ENCODE measurements around the gene GLIS1. TPM values are rescaled to one million over a fixed set of nuclear protein-coding genes. Genes with fewer than 3 reads are reported as not detected.

GLIS1 gene
- polyA plus RNA-seq, 3 donors: not detected

- no peak for TF ChIP-seq CTCF (IDR thresholded peaks at IDR 0.05)
- no peaks in the 10 kb centered on the region for H3K4me1 ChIP-seq (ENCODE audit: control insufficient read depth in 1 of 2, insufficient read depth in 2 of 2, low read length in 2 of 2)
- peaks cover 5 to 13% (median 9%) of the 10 kb centered on the region in 7 donors for H3K9me3 Mint-ChIP-seq
- no peak overlapping the region for H3K27ac ChIP-seq (ENCODE audit: low read depth in 1 of 2, low read length in 2 of 2)
- H3K36me3 ChIP-seq (replicated peaks in 1 of 2; ENCODE audit: control insufficient read depth in 1 of 2, insufficient read depth in 2 of 2, low read length in 2 of 2): no peaks in the 10 kb centered on the region
- H3K79me2 ChIP-seq (ENCODE audit: insufficient read depth, low read length): no peaks in the 10 kb centered on the region
- peaks cover 0 to 5% of the 10 kb centered on the region in 2 donors for H3K9me3 ChIP-seq (replicated peaks in 1 of 2; ENCODE audit: control insufficient read depth in 1 of 2, insufficient read depth in 1 of 2, low read length in 2 of 2)
- H3K4me1 Mint-ChIP-seq: no peaks in the 10 kb centered on the region
- no peak overlapping the region for H3K4me3 ChIP-seq (replicated peaks in 1 of 3; ENCODE audit: low read depth in 2 of 3, low read length in 3 of 3)
- H3K4me3 Mint-ChIP-seq: no peak overlapping the region
- no peak overlapping the region for H3K27ac Mint-ChIP-seq
- H3K27me3 ChIP-seq (ENCODE audit: control insufficient read depth in 2 of 2, insufficient read depth in 2 of 2, low read length in 2 of 2): no peaks in the 10 kb centered on the region
- DNase-seq: no peak
- H3K27me3 Mint-ChIP-seq (ENCODE audit: low read depth in 3 of 3): peaks cover 2 to 7% (median 2%) of the 10 kb centered on the region in 3 donors
- 92% methylated on average over 11 of the region's 19 CpGs for WGBS (ENCODE audit: insufficient coverage)
- H3K4me2 ChIP-seq (replicated peaks; ENCODE audit: extremely low read depth, low read length, poor library complexity, severe bottlenecking): no peak overlapping the region
- H3K36me3 Mint-ChIP-seq: no peaks in the 10 kb centered on the region
- H3K9ac ChIP-seq (ENCODE audit: insufficient read depth, low read length, poor library complexity, severe bottlenecking): no peak overlapping the region
- no peak overlapping the region for H2AFZ ChIP-seq (ENCODE audit: insufficient read depth, low read depth, low read length, poor library complexity, severe bottlenecking)
- intact Hi-C loops (cut with micrococcal nuclease): no loop called here
- no peaks in the 10 kb centered on the region for H4K20me1 ChIP-seq (ENCODE audit: insufficient read depth, low read length)
Measured at GRCh38 chr1:53606651-53607051, 132.3 kb downstream of the GLIS1 start.

GRCh38 chr1:53606197-53606596 is 132.8 kb downstream of the GLIS1 start:
- WGBS (ENCODE audit: insufficient coverage): 88% methylated on average over 8 of the region's 8 CpGs
- no peaks in the 10 kb centered on the region for H3K36me3 ChIP-seq (replicated peaks in 1 of 2; ENCODE audit: control insufficient read depth in 1 of 2, insufficient read depth in 2 of 2, low read length in 2 of 2)
- no peak for DNase-seq
- H3K9me3 ChIP-seq (replicated peaks in 1 of 2; ENCODE audit: control insufficient read depth in 1 of 2, insufficient read depth in 1 of 2, low read length in 2 of 2): peaks cover 0 to 4% of the 10 kb centered on the region in 2 donors
- H3K4me3 ChIP-seq (replicated peaks in 1 of 3; ENCODE audit: low read depth in 2 of 3, low read length in 3 of 3): no peak overlapping the region
- H3K27me3 ChIP-seq (ENCODE audit: control insufficient read depth in 2 of 2, insufficient read depth in 2 of 2, low read length in 2 of 2): no peaks in the 10 kb centered on the region
- Mint-ChIP-seq H3K4me1 (no peaks in the 10 kb centered on the region), H3K27ac (no peak overlapping the region), H3K4me3 (no peak overlapping the region), H3K36me3 (no peaks in the 10 kb centered on the region), H3K9me3 (peaks cover 5 to 11% (median 8%) of the 10 kb centered on the region in 7 donors), H3K27me3 (ENCODE audit: low read depth in 3 of 3) (peaks cover 2 to 7% (median 2%) of the 10 kb centered on the region in 3 donors)
- H3K27ac ChIP-seq (ENCODE audit: low read depth in 1 of 2, low read length in 2 of 2): no peak overlapping the region
- H2AFZ ChIP-seq (ENCODE audit: insufficient read depth, low read depth, low read length, poor library complexity, severe bottlenecking): no peak overlapping the region
- no peaks in the 10 kb centered on the region for H4K20me1 ChIP-seq (ENCODE audit: insufficient read depth, low read length)
- H3K4me2 ChIP-seq (replicated peaks; ENCODE audit: extremely low read depth, low read length, poor library complexity, severe bottlenecking): no peak overlapping the region
- TF ChIP-seq CTCF (IDR thresholded peaks at IDR 0.05): no peak
- intact Hi-C loops (cut with micrococcal nuclease): no loop called here
- no peaks in the 10 kb centered on the region for H3K4me1 ChIP-seq (ENCODE audit: control insufficient read depth in 1 of 2, insufficient read depth in 2 of 2, low read length in 2 of 2)
- no peaks in the 10 kb centered on the region for H3K79me2 ChIP-seq (ENCODE audit: insufficient read depth, low read length)
- no peak overlapping the region for H3K9ac ChIP-seq (ENCODE audit: insufficient read depth, low read length, poor library complexity, severe bottlenecking)
